HG03520 (cell line): Measurements from ENCODE around the gene ZZZ3.
"Not testable (repeated sequence)": the region's sequence is repeated elsewhere in the genome, so short reads cannot be mapped to it uniquely, and the experiment has no call there.

Experiments
- ATAC-seq: cut with Tn5 transposase; IDR thresholded peaks from one replicate; pipeline ENCODE4 v1.9.1; 2021; ENCODE audit warnings: mild to moderate bottlenecking, moderate library complexity; ENCODE audit not compliant: unreplicated experiment

The ZZZ3 gene

DNA sequence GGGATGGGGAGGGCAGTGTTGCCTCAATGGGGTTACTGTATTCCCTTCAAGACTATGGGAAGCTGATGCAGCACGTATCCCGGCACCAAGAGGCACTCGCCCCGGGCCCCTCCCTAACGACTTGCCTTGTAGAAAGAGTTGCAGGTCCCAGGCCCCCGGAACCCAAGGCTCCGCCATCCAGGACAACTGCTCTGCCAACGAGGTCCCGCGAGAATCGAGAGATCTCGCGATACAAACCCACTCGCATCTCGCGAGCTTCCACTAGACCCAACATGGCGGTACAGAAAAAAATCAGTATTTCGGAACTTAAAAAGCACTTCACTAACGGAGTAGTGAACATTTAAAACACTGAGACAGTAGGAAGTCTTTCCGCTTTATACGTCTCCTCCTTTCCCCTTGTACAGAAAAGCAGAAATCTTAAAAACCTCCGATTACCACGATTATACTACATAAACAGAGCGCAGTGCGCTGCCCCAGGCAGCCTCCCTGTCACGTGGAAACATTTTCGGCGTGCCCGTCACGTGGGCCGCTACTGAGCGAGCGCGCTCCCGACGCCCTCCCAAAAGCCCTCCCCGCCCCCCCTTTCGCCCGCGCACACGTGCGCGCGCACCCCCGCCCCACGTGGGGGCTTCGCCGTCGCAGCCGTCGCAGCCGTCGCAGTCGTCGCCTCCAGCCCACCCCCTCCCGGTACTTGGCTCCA, at the start of gene ZZZ3:
TSS of gene ZZZ3 (minus strand) at position 199 of the 700 bp plus-strand sequence. CDS start 49,304 bp downstream, outside the sequence.
- peak; percentile 68 for ATAC-seq

DNA sequence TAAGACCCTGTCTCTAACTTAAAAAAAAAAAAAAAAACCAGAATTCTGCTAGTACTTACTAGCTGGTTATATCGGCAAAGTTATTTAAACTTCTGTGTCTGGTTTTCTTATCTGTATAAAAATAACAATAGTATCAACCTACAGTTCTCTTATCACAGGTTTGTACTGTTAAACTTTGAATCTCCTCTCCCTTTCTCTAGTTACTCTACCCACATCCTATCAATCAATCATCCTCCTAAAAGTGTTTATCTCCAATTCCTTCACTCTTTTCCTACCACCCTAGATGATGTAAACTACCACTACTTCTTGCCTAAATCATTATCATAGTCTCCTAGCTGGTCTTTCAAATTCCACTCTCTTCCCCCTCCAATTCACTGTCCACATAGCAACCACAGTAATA, 49.6 kb upstream of the ZZZ3 start:
- ATAC-seq: no peak

DNA sequence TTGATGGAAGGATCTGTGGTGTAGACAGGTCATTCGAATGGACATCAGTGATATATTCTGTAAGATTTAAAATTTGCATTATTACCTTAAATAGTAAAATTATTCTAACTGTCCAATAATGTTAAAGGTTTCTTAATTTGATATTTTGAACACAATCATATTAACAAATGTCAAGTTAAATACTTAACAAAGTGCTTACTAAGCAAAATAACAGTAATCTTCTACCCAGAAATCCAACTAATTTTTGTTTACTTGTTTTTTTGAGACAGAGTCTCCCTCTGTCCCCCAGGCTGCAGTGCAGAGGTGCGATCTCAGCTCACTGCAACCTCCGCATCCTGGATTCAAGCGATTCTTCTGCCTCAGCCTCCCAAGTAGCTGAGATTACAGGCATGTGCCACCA, 43.2 kb upstream of the ZZZ3 start:
- no peak for ATAC-seq

DNA sequence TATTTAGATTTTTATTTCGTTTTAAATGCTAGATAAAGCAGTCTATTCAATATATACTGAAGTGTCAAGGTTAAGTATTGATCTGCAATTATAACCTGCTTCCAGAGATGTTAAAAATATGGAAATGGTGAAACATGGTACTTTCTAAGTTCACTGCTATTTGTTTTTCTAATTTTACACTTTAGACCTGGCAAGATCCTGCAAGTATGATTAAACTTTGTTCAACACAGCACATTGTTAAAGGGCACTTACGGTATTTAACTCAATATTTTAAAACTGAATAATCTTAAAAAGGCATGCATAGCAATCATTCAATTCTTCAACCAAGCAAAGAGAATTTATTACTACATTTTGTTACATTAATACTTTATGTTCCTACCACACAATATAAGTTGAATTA, 35.7 kb upstream of the ZZZ3 start:
- no peak for ATAC-seq

DNA sequence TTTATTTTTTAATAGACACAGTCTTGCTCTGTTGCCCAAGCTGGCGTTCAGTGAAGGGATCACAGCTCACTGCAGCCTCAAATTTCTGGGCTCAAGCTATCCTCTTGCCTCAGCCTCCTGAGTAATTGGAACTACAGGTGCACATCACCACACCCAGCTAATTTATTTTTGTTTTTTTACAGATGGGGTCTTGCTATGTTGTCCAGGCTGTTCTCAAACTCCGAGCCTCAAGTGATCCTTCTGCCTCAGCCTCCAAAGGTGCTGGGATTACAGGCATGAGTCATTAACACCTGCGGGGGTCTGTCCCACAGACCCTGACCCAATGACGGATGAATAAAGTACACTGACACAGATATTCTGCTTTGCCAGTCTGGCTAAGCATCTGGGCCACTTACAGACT, 33.6 kb upstream of the ZZZ3 start:
- no peak for ATAC-seq

DNA sequence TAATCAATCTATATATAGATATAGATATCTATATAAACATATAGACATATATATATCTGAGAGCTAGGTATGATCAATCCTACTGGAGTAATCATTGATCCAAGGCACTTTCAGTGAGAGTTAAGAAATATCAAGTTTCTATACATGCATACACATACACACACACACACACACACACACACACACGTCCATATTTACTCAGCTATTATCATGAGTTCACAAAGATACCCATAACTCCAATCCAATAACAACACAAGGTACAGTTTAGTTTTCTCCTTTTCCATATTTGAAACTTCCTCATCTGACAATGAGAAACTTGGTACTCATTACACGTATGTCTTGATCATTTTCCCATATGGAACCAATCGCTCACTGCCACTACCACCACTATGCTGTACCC, 27.3 kb upstream of the ZZZ3 start:
- ATAC-seq: no peak

GRCh38 chr1:77706321-77706720, 23.9 kb upstream of the ZZZ3 start:
- no peak for ATAC-seq

DNA sequence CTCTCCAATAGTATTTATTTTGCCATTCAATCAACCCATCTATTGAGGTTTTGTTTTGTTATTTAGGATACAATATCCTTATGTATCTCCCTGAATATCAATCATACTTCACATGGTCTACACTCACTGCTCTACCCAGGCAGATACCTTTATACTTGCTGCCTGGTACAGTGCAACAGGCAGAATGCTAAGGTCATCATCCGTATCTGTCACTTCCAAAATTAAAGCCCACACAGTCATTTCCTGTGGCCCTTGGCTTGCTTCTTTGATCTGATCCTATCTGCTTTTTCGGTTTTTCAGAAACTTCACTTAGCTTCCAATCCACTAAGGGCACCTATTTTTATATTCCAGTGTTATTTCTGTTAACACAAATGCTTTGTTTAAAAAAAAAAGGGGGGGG, 22.3 kb upstream of the ZZZ3 start:
- no peak for ATAC-seq

DNA sequence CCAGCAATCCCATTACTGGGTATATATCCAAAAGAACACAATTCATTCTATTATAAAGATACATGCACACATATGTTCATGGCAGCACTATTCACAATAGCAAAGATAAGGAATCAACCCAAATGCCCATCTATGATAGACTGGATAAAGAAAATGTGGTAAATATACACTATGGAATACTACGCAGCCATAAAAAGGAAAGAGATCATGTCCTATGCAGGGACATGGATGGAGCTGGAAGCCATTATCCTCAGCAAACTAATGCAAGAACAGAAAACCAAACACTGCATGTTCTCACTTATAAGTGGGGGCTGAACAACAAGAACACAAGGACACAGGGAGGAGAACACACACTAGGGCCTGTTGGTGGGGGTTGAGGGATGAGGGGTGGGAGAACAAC, 17.2 kb upstream of the ZZZ3 start:
- ATAC-seq: not testable (repeated sequence)

DNA sequence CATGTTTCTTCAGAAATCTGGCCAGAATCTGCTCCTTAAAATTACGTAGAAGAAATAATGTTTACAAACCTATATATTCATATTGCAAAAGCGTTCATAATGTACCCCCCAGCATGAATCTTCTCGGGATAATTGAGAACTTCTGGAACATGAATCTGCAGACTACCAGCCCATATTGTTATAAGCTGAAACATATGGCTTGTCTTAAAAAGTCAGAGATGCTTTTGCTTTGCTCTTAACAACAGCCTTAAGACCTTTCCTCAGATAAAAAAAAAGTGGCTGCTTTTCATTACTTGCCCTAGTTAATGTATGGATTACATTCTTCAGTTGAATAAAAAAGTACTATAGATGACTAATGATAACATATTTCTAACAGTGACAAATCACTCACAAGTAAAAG, 15.0 kb upstream of the ZZZ3 start:
- no peak for ATAC-seq

DNA sequence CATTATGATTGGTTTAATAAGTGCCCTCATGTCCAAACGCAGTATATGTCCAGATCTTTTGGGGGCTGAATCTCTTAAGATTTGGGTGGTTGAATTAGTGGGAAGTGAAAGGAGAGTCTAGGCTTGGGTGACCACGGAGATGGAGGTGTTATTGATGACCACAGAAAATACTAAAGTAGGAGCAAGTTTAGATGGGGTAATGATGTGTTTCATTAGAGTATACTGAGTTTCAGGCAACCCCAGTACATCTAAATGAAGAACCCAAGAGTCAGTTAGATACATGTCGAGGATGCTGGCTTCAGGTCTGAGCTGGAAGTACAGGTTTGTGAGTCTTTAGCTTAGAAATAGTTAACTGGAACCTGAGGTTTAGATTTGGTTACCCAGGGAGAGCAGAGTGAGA, 6.5 kb upstream of the ZZZ3 start:
- no peak for ATAC-seq

DNA sequence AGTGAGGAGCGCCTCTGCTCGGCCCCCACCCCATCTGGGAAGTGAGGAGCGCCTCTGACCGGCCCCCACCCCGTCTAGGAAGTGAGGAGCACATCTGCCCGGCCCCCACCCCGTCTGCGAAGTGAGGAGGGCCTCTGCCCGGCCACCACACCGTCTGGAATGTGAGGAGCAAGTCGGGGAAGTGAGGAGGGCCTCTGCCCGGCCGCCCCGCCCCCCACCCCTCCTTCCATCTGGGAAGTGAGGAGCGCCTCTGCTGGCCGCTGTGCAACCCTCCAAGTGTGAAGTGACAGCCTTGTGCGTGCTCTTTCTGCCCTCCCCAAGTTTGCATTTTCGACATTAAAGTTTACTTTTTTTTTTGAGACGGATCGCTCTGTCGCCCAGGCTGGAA, 5.1 kb upstream of the ZZZ3 start:
- ATAC-seq: no peak

GRCh38 chr1:77686796-77687518, 4.5 kb upstream of the ZZZ3 start:
- ATAC-seq: no peak

GRCh38 chr1:77683160-77684148, 996 bp upstream of the ZZZ3 start:
- ATAC-seq: peak; percentile 71

GRCh38 chr1:77680173-77680572, 2.3 kb downstream of the ZZZ3 start:
- ATAC-seq: no peak

- no peak for ATAC-seq
Observed at GRCh38 chr1:77678660-77679610, 3.5 kb downstream of the ZZZ3 start.

- ATAC-seq: not testable (repeated sequence)
Observed at GRCh38 chr1:77674807-77675206, 7.7 kb downstream of the ZZZ3 start.

GRCh38 chr1:77673716-77674355, 8.6 kb downstream of the ZZZ3 start:
- ATAC-seq: no peak

GRCh38 chr1:77673030-77673429, 9.4 kb downstream of the ZZZ3 start:
- ATAC-seq: no peak

DNA sequence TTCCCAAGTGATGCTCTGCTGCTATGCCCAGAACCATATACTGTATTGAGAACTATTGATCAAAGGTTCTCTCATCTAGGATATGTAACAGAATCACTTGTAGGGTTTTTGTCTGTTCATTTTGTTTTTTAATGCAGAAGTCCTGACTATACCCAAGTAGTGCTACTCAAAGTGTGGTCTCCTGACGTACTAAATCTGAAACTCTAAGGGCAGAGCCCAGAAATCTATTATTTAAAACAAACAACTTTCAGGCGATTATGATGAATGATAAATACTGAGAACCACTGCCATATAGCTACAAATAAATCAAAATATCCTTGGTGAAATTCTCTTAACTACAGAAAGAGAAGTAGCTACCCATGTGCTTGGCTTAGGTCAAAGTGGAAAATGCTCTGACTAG, 10.1 kb downstream of the ZZZ3 start:
- no peak for ATAC-seq
